HL-60 (cell line): ENCODE results near the gene AKT1.

ENCODE experiments used
- DNase-seq, 2 experiments: peaks; one replicate each; pipeline ENCODE4 v3.0.0-alpha.2; 2010 to 2020; ENCODE audit warnings: low read depth in 1 of 2, low spot score in 1 of 2
- H3K27ac ChIP-seq: fragments of 250-450 bp; sonication (Bioruptor Pico); replicated peaks from 2 replicates; pipeline ENCODE4 v1.5.1; 2020; ENCODE audit warnings: mild to moderate bottlenecking, moderate library complexity
- H3K27me3 ChIP-seq: fragments of 250-450 bp; sonication (Bioruptor Pico); 2 replicates; pipeline ENCODE4 v1.5.1; 2021; ENCODE audit warnings: mild to moderate bottlenecking, moderate library complexity; ENCODE audit not compliant: insufficient read depth, poor library complexity, severe bottlenecking
- H3K4me3 ChIP-seq: replicated peaks from 2 replicates; pipeline ENCODE4 v1.5.1; 2011; ENCODE audit warnings: mild to moderate bottlenecking, control low read depth, low read length; ENCODE audit not compliant: insufficient read depth
- CTCF ChIP-seq: IDR thresholded peaks from one replicate; pipeline ENCODE4 v1.5.1; 2011; ENCODE audit warnings: low read length, control low read depth, inconsistent platforms; ENCODE audit not compliant: insufficient read depth
- GABPA ChIP-seq: IDR thresholded peaks from 2 replicates; pipeline ENCODE4 v1.6.1; 2012; ENCODE audit warnings: low read depth
- POLR2AphosphoS5 ChIP-seq: IDR thresholded peaks from 2 replicates; pipeline ENCODE4 v1.6.1; 2012; ENCODE audit warnings: low read depth
- REST ChIP-seq: IDR thresholded peaks from 2 replicates; pipeline ENCODE4 v1.6.1; 2012; ENCODE audit warnings: low read depth; ENCODE audit not compliant: insufficient replicate concordance
- SPI1 ChIP-seq: IDR thresholded peaks from 2 replicates; pipeline ENCODE4 v1.6.1; 2012; ENCODE audit warnings: low read depth, mild to moderate bottlenecking, borderline replicate concordance

AKT1 gene

GRCh38 chr14:104787736-104788135 is 7.8 kb downstream of the AKT1 start:
- Histone ChIP-seq H3K27ac (peak overlapping the region; percentile 89), H3K4me3 (no peak overlapping the region), H3K27me3 (no peaks in the 10 kb centered on the region)
- peak; percentile 94 for TF ChIP-seq SPI1
- TF ChIP-seq POLR2AphosphoS5 = no peak
- peak in 1 of 2 experiments; percentile 84 for DNase-seq

GRCh38 chr14:104786726-104787675 is 8.5 kb downstream of the AKT1 start:
- H3K4me3 ChIP-seq = no peak overlapping the region
- no peaks in the 10 kb centered on the region for H3K27me3 ChIP-seq
- DNase-seq = peak in 1 of 2 experiments; percentile 53
- TF ChIP-seq GABPA = no peak
- TF ChIP-seq SPI1 = no peak
- no peak for TF ChIP-seq REST
- no peak for TF ChIP-seq CTCF
- no peak for TF ChIP-seq POLR2AphosphoS5
- H3K27ac ChIP-seq = peak overlapping the region; percentile 89

- peak; percentile 56 to 74 for DNase-seq
- peak overlapping the region; percentile 89 for H3K27ac ChIP-seq
- H3K27me3 ChIP-seq = no peaks in the 10 kb centered on the region
- H3K4me3 ChIP-seq = no peak overlapping the region
- TF ChIP-seq SPI1 = peak; percentile 72; the same call in 1 of the 2 replicates
- no peak for TF ChIP-seq CTCF
- TF ChIP-seq POLR2AphosphoS5 = peak; percentile 75
- peak; percentile 72 for TF ChIP-seq GABPA
- TF ChIP-seq REST = no peak
Measured at GRCh38 chr14:104786091-104786586, 9.4 kb downstream of the AKT1 start.

- TF ChIP-seq POLR2AphosphoS5 (no peak), REST (no peak), CTCF (no peak), GABPA (no peak), SPI1 (no peak)
- peak overlapping the region; percentile 89 for H3K27ac ChIP-seq
- no peak for DNase-seq
- no peaks in the 10 kb centered on the region for H3K27me3 ChIP-seq
- H3K4me3 ChIP-seq = no peak overlapping the region
Measured at GRCh38 chr14:104785708-104786080, 9.9 kb downstream of the AKT1 start.
